Tibial nerve (tissue), 4 donors: ENCODE results near the gene DLK1. TPM values are rescaled to one million over a fixed set of nuclear protein-coding genes. Genes with fewer than 3 reads are reported as not detected.

ENCODE experiments used
- DNase-seq, 2 donors: peaks; one replicate each; pipeline ENCODE4 v3.0.0-alpha.2; 2019; ENCODE audit warnings: low spot score in 2 of 2
- H3K27ac ChIP-seq, 4 donors: fragments of 200-600 bp; sonication (generic) in 3 of 4; one replicate each; pipeline ENCODE4 v1.5.1; 2017 to 2019; ENCODE audit warnings: mild to moderate bottlenecking in 1 of 4
- H3K27me3 ChIP-seq, 2 donors: fragments of 200-600 bp; sonication (generic) in 1 of 2; one replicate each; pipeline versions ENCODE4 v1.5.1 to v1.6.0; 2017 to 2019
- H3K36me3 ChIP-seq, 3 donors: fragments of 200-600 bp; sonication (generic); one replicate each; pipeline ENCODE4 v1.5.1; 2018 to 2019
- H3K4me1 ChIP-seq, 4 donors: fragments of 200-600 bp; sonication (generic) in 3 of 4; one replicate each; pipeline ENCODE4 v1.5.1; 2017 to 2019
- H3K4me3 ChIP-seq, 4 donors: fragments of 200-600 bp; sonication (generic) in 3 of 4; one replicate each; pipeline ENCODE4 v1.5.1; 2017 to 2019; ENCODE audit warnings: mild to moderate bottlenecking in 1 of 4, moderate library complexity in 1 of 4
- H3K9me3 ChIP-seq, 4 donors: fragments of 200-600 bp; sonication (generic) in 3 of 4; one replicate each; pipeline ENCODE4 v1.5.1; 2017 to 2019
- CTCF ChIP-seq, 5 experiments: fragments of 200-600 bp in 3 of 5; fragments of 450-650 bp in 2 of 5; sonication (generic) in 3 of 5; IDR thresholded peaks; one replicate each; pipeline ENCODE4 v1.5.1; 2016 to 2019; ENCODE audit warnings: antibody characterized with exemption in 5 of 5, mild to moderate bottlenecking in 3 of 5, moderate library complexity in 2 of 5
- EP300 ChIP-seq, 2 donors: sonication (generic); formaldehyde crosslinking; IDR thresholded peaks; one replicate each; pipeline ENCODE4 v1.6.1; 2017; ENCODE audit warnings: antibody characterized with exemption in 2 of 2, mild to moderate bottlenecking in 1 of 2
- POLR2A ChIP-seq, 2 donors: fragments of 450-650 bp; IDR thresholded peaks; one replicate each; pipeline ENCODE4 v1.6.1; 2017; ENCODE audit warnings: antibody characterized with exemption in 2 of 2, mild to moderate bottlenecking in 2 of 2, moderate library complexity in 2 of 2
- WGBS, 2 donors: methylation state at CpG; one replicate each; pipeline ENCODE4 v1.1.5; 2018; 5-methylcytosine and 5-hydroxymethylcytosine counted together
- total RNA-seq, 4 donors: library from RNA; depleted of rRNA; stranded (reverse); fragments of >200 nt; gene quantifications; one replicate each; pipeline ENCODE4 v1.1.0, GENCODE V29; 2016

The DLK1 gene
- total RNA-seq, 4 donors from 2014 or later = not detected

DNA sequence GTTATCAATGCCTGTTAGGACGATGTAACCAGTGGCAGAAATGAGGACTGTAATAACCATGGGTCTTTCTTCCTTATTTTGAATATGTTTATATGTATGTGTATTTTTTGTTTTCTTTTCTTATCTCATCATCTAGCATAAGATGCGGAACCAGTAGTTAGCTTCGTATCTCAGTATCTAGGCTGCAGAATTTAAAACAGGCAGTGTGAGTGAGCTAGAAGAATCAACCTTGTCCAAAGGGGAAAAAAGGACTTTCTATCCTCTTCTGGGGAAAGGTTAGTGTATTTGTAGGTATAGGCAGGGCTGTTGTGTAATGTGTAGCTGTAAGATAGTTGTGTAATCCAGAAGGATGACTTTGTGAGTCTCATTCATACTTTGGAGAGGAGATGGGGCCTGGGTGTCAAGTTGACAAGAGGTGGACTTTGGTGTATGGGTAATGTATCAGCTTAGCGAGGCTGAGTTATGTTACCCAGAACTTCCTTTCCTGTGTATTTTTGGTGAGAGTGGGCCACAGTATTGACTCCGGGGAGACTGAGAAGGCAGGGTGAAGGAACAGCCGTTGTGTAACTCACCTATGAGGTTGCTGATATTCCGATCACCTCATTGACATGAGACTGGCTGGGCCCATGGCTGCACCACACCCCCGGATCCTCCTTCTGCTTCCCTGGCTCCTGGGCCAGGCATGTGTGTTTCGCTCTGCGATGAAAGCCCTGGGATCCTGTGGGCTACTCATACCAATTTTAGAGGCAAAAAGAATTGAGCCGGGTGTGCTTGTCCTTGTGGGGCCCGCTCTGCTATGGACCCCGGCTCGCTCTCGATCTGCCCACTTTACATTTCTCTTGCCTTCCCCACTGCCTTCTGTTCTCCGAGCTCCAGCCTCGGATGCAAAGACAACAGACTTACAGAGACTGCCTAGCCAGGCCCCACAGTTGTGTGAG is 24.3 kb downstream of the DLK1 start:
- DNase-seq = no peak
- no peak for TF ChIP-seq POLR2A (IDR thresholded peaks at IDR 0.05)
- TF ChIP-seq CTCF (IDR thresholded peaks at IDR 0.05) = no peak
- no peak for TF ChIP-seq EP300 (IDR thresholded peaks at IDR 0.05)
- 78 to 85% methylated on average over 17 of the region's 17 CpGs for WGBS, 2 donors
- Histone ChIP-seq H3K27ac (no peak overlapping the region), H3K4me3 (no peak overlapping the region), H3K9me3 (no peaks in the 10 kb centered on the region), H3K36me3 (no peaks in the 10 kb centered on the region), H3K27me3 (no peaks in the 10 kb centered on the region), H3K4me1 (no peaks in the 10 kb centered on the region)

DNA sequence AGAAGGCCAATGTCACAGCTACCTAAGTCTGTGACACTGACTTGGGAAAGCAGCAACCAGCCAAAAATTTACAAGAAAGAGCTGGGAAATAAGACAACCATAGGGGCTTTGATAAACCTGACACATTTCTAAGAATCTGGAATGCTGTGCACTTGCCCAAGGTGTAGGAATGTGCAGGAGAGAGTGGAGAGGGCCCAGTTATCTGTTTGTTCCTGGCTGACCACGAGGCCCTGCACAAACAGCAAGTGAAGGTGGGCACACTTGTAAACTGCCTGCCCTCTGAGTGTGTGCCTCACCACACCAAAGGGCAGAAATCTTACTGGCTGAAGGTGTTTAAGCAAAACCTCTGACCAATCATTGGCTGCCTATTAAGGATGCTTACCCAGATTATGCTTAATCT is 27.3 kb downstream of the DLK1 start:
- no peaks in the 10 kb centered on the region for H3K4me1 ChIP-seq

GRCh38 chr14:100755649-100756048 is 29.0 kb downstream of the DLK1 start:
- Histone ChIP-seq H3K36me3 (no peaks in the 10 kb centered on the region), H3K4me3 (no peak overlapping the region), H3K27ac (no peak overlapping the region), H3K9me3 (no peaks in the 10 kb centered on the region), H3K27me3 (no peaks in the 10 kb centered on the region), H3K4me1 (no peaks in the 10 kb centered on the region)
- 89 to 94% methylated on average over 1 of the region's 1 CpG for WGBS, 2 donors
- no peak for DNase-seq
- TF ChIP-seq EP300 (IDR thresholded peaks at IDR 0.05) (no peak), POLR2A (IDR thresholded peaks at IDR 0.05) (no peak), CTCF (IDR thresholded peaks at IDR 0.05) (no peak)

More for the DNA sequence above, 27.3 kb downstream of the DLK1 start:
- Histone ChIP-seq H3K9me3 (no peaks in the 10 kb centered on the region), H3K27me3 (no peaks in the 10 kb centered on the region), H3K36me3 (no peaks in the 10 kb centered on the region), H3K4me3 (no peak overlapping the region), H3K27ac (no peak overlapping the region)
- DNase-seq = no peak
- TF ChIP-seq POLR2A (IDR thresholded peaks at IDR 0.05) (no peak), EP300 (IDR thresholded peaks at IDR 0.05) (no peak), CTCF (IDR thresholded peaks at IDR 0.05) (no peak)
- WGBS, 2 donors = 58 to 79% methylated on average over 1 of the region's 1 CpG

DNA sequence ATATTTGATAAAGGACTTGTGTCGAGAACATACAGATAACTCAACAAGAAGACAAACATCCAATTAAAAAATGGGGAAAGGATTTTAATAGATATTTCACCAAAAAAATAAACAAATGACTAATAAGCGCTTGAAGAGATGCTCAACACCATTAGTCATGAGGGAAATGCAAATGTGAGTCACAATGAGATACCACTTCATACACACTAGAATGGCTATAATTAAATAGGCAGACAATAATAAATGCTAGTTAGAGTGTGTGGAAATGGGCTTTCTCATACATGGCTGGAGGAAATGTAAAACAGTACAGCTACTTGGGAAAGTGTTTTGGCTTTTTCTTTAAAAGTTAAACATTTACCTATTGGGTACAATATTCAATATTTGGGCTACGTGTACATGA is 34.8 kb downstream of the DLK1 start:
- H3K4me1 ChIP-seq = no peaks in the 10 kb centered on the region
- no peaks in the 10 kb centered on the region for H3K9me3 ChIP-seq
- H3K27me3 ChIP-seq = no peaks in the 10 kb centered on the region
- 79 to 85% methylated on average over 3 of the region's 3 CpGs for WGBS, 2 donors
- H3K4me3 ChIP-seq = no peak overlapping the region
- DNase-seq = no peak
- no peak for TF ChIP-seq POLR2A (IDR thresholded peaks at IDR 0.05)
- no peak for TF ChIP-seq CTCF (IDR thresholded peaks at IDR 0.05)
- no peak for TF ChIP-seq EP300 (IDR thresholded peaks at IDR 0.05)
- H3K36me3 ChIP-seq = no peaks in the 10 kb centered on the region
- H3K27ac ChIP-seq = no peak overlapping the region

- Histone ChIP-seq H3K27me3 (no peaks in the 10 kb centered on the region), H3K27ac (no peak overlapping the region), H3K4me1 (no peaks in the 10 kb centered on the region), H3K4me3 (no peak overlapping the region), H3K9me3 (no peaks in the 10 kb centered on the region), H3K36me3 (no peaks in the 10 kb centered on the region)
- DNase-seq = no peak
- TF ChIP-seq CTCF (IDR thresholded peaks at IDR 0.05) = no peak
- 66 to 71% methylated on average over 5 of the region's 5 CpGs for WGBS, 2 donors
Measured at GRCh38 chr14:100762089-100762515, 35.4 kb downstream of the DLK1 start.
